22Rv1 (cell line): ENCODE data around the gene ADAM8.

Source experiments
- CTCF ChIP-seq: fragments of 450-650 bp; IDR thresholded peaks from 2 replicates; pipeline ENCODE4 v1.5.1; 2017; ENCODE audit warnings: mild to moderate bottlenecking
- ZFX ChIP-seq: fragments of 450-650 bp; IDR thresholded peaks from 2 replicates; pipeline ENCODE4 v1.6.1; 2017; ENCODE audit warnings: antibody characterized with exemption, borderline replicate concordance

DNA sequence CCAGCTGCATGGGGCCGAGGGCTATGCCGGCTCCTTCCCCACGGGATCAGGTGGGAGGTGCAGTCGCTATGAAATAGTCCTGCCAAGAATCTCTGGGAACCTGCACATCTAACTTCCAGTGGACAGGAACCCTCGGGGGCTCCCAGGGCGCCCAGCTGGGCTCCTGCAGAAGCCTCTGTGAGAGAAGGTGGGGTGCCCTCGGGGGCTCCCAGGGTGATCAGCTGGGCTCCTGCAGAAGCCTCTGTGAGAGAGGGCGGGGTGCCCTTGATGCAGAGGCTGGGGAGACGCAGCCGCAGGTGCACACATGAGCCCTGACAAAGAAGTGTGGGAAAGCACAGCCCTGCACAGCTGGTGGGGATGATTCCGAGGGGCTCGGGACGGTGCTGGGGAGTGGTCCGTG, 33.1 kb downstream of the ADAM8 start:
- no peak for TF ChIP-seq CTCF
- TF ChIP-seq ZFX = no peak
